C1 segment of cervical spinal cord (tissue), 14 donors: ENCODE data around the gene CHI3L1.
A peak's percentile ranks its signal among the peaks of the same experiment; 100 is the strongest.

Source experiments
- DNase-seq, 14 donors: peaks; one replicate each; lab custom pipeline; 2025; lab: John Stamatoyannopoulos, UW

Gene CHI3L1

GRCh38 chr1:203152158-203153034, 34.1 kb downstream of the CHI3L1 start:
- peak in 1 of 14 donors; percentile 34 for DNase-seq

- no peak for DNase-seq
Observed at GRCh38 chr1:203151362-203152157, 34.9 kb downstream of the CHI3L1 start.

DNA sequence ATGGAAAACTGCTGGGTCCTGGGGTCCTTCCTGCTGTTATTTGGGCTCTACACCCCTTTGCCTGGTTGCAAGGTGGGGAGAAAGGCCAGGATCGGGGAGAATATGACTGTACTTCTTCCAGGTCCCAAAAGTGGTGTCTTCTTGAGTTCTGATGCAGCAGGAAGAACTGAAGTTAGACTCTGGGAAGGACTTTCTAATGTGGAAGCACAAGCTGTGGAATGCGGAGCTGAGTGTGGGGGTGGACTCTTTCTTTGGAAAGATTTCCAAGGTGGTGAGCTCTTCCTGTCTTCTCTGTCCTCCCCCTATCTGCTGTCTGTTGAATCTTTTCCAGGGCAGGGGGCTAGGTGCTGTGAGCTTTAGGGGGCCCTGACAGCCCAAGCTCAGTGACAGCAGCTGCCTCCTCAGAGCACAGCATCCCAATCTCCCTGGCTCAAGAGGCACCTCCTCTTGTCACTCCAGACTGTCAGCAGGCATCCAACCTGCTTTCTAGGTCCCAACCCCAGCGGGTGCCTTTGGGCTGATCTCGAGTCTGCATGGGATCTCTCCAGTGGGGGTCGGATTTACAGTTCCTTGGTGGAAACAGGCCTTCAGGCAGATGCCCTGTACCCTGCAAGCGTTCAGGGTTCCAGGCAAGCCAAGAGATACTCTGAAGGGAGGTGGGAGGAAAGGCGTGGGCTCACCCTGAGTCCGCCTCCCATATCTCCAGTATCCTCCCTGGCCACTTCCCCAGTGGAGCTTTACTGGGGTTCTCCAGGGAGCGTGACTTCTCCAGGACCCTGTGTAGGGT, 35.8 kb downstream of the CHI3L1 start:
- DNase-seq, result no peak

DNA sequence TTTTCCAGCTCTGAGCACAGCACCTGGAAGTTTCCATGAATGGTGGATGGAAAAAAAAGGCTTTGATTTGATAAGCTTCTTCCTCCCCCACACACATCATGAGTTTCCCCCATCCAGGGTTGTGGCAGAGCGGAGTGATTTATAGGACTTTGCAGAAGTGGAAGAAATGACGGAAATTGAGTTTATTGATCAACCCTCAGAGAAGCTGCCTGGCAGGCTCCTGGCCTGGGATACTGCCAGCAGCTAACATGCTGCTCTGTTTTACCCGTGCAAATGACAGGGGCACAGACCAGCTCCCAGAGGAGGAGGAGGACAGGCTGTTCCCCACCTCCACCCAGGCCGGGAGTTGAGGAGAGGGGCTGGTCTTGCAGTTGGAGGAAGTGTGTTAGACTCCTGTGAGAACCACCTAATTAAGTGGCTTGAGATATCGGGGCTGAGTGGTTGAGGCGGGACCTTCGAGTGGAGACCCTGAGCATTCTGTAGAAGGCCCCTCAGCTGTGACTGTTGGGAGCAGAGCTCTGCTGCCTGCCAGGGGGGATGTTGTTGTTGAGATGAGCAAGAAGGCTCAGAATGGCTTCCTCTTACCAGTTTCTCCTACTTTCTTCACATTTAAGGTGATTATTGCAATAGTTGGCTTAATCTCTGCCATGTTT, 37.2 kb downstream of the CHI3L1 start:
- DNase-seq, result no peak

DNA sequence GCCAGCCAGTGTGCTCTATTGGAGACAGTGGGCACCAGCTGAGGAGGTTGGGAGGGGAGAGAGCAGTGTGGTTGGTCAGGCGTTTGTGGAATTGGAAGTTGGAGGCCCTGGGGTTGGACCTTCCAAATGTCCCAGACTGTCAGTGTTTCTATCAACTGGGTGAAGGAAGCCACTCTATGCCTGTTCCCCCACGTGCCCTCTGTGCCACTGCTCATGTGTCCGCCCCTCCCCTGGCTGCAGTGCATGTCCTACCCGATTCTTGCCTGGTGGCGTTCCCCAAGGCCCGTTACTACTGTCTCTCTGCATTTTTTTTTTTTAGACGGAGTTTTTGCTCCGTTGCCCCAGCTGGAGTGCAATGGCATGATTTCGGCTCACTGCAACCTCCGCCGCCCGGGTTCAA, 37.9 kb downstream of the CHI3L1 start:
- DNase-seq, result peak in 1 of 14 donors; percentile 41

GRCh38 chr1:203148127-203148526, 38.4 kb downstream of the CHI3L1 start:
- peak in 1 of 14 donors; percentile 33 for DNase-seq

DNA sequence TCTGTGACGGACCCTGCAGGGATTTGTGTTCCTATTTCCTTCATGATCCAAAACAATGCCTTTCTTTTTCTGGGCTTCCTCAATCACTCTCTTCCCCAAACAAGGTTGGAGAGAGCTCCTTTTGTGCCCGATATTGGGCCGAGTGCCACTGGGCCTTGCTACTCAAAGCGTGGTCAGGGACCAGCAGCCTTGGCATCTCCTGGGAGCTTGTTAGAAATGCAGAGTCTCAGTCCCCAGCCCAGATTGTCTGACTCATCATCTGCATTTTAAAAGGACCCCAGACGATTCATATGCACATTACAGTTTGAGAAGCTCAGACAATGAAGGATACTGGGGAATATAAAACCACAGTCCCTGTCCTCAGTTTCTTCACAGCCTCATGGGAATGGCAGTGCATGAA, 39.1 kb downstream of the CHI3L1 start:
- peak in 12 of 14 donors; percentile 17 to 73 (median 52) for DNase-seq

- DNase-seq, result peak in 4 of 14 donors; percentile 27 to 74 (median 34)
Observed at GRCh38 chr1:203146537-203146936, 40.0 kb downstream of the CHI3L1 start.

DNA sequence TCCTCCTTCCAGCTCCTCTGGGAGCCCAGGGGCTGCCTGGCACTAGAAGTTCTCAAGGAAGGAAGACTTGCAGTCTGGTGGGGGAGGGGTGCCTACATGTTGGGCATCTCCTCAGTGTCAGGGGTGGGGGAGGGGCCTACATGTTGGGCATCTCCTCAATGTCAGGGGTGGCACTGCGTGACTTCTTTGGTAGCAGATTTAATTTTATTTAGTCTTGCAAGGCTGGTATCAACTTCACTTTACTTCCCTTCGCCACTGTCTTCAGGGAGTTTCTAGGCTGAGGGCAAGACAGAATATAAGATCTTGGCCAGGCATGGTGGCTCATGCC, 40.5 kb downstream of the CHI3L1 start:
- peak in 1 of 14 donors; percentile 38 for DNase-seq

DNA sequence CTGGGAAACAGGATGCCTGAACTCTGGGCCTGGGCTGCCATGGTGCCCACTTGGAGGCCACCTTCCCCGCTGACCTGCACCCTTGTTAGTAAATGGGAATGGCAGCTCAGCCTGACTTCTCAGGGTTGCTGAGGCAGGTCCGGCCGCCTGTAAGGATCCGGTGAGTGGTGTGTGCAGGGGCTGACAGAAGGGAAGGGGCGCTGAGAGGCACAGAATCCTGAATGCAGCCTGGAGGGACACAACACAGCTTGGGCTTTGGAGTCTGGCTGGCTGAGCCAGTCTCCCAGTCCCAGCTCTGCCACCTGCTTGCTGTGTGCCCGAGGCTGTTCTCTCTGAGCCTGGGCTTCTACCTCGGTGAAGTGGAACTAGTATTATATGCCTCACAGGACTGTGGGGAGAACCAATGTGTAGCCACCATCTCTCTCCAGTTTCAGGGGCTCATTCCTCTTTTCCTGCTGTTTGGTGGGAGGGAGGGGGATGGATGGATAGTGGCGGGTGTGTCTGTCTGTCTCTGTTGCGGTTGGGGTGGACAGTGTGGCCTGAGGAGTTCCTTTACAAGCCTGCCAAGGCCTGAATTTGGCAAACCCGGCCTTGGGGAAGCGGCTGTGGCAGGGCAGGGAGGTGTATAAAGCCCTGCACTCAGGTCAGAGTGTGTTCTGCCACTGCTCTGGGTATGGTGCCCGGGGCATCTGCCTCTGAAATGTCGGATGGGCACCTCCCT, 41.0 kb downstream of the CHI3L1 start:
- DNase-seq, result peak in 2 of 14 donors; percentile 17 to 38

DNA sequence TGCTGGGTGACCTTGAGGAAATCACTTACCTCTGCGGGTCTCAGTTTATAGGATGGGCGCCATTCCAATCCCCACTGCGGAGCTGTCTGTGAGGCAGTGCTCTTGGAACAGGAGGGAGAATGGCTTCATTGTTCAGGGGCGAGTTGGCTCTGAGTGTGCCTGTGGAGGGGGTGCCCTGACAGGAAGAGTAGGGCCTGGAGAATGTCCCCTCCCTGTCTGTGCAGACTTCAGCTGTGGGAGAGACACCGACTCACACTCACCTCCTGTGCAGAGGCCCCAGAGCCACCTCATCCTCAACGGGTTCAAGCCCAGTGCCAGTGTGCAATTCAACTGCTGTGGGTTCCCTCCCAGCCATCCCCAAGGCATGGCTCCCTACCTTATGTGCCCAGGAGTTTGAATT, 41.8 kb downstream of the CHI3L1 start:
- peak in 11 of 14 donors; percentile 33 to 84 (median 72) for DNase-seq

GRCh38 chr1:203143641-203144040, 42.9 kb downstream of the CHI3L1 start:
- DNase-seq, result peak in 1 of 14 donors; percentile 40

GRCh38 chr1:203142684-203143408, 43.7 kb downstream of the CHI3L1 start:
- DNase-seq, result no peak

- no peak for DNase-seq
Observed at GRCh38 chr1:203142124-203142523, 44.4 kb downstream of the CHI3L1 start.

DNA sequence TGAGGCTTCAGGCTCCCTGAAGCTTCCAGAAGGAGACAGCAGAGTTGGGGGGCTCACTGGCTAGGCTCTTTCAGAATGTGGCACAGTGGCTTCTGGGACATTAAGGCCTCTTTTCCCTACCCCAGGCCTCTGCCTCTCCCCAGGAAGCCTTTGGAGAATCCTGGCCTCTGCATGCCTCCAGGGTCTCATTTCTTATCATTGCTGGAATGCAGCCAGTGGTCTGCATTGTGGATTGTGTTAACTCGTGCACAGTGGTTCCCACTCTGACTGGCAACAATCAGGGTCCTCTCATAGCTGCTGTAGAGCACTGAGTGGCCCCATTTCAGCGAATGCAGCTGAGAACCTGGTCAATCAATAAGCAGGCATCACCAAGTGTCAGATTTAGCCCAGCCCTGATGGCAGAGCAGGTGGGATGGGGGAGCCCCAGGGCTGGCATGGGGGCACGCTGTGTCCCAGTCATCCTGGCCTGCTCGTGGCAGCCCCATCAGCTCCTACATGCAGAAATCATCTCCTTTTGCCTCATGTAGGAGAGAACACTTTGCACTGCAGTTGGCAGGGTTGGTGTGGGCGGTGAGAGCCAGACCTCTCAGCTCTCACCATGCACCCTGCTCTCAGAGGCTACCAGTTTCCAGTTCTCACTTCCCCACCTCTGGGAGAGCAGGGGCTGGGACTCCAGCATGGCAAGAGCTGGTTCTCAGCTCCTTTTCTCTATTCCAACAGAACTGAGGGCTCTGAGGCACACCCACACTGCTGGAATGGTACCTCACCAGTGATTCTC, 45.6 kb downstream of the CHI3L1 start:
- DNase-seq, result no peak

- no peak for DNase-seq
Observed at GRCh38 chr1:203139976-203140475, 46.5 kb downstream of the CHI3L1 start.

- DNase-seq, result no peak
Observed at GRCh38 chr1:203138066-203138465, 48.4 kb downstream of the CHI3L1 start.

DNA sequence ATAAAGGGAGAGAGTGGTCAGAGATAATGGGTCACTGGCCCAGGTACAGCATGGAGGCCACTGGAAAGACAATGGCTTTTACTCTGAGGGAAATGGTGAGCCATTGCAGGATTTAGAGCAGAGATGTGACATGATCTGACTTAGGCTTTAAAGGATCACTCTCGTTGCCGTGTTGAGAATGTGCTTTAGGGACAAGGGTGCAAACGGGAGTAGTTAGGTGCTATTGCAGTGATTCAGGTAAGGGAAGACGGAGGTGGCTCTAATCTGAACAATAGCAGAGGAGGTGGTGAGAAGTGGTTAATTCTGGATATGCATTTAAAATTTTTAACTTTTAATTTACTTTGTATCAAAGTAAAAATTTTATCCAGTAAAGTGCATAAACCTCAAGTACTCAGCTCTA, 49.2 kb downstream of the CHI3L1 start:
- DNase-seq, result no peak
